GM23248 (cell line): ENCODE results near the gene XCL2.

Source experiments
- EZH2 ChIP-seq: fragments of 200-600 bp; sonication (generic); IDR thresholded peaks from 2 replicates; pipeline ENCODE4 v1.6.1; 2018; ENCODE audit warnings: antibody characterized with exemption, mild to moderate bottlenecking; ENCODE audit not compliant: insufficient read depth, poor library complexity, severe bottlenecking
- EZH2phosphoT487 ChIP-seq: fragments of 200-600 bp; sonication (generic); IDR thresholded peaks from 2 replicates; pipeline ENCODE4 v1.6.1; 2018; ENCODE audit warnings: antibody characterized with exemption, moderate library complexity, mild to moderate bottlenecking, low read depth; ENCODE audit not compliant: insufficient read depth

DNA sequence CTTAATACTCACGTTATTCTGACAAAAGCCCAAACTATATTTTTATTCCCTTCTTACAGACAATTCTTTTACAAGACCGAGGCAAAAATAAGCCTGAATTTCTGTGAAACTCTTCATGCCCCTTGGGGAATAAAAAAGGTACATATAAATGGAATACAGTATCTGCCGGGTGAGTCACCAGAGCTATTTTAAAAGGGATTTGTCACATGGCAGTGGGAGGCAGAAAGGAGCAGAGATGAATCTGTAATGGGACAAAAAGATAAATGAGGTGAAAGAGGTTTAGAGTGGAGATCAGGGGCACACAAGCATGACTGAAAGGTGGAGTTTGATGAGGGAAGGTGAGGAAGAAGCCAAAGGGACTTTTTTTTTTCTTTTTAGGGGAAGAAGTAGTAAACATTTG is 41.4 kb upstream of the XCL2 start:
- TF ChIP-seq EZH2phosphoT487 (no peak), EZH2 (no peak)
